Stimulated activated CD8-positive, alpha-beta memory T cell treated with anti-CD3 and anti-CD28 coated beads, Interleukin-4, amount 100 ng/mL, for 24 hours (primary cell): ENCODE data around the gene AJM1.
"Not testable (repeated sequence)": the region's sequence is repeated elsewhere in the genome, so short reads cannot be mapped to it uniquely, and the experiment has no call there.

Experiments used
- DNase-seq: peaks from one replicate; pipeline ENCODE4 v3.0.0-alpha.2; 2020; ENCODE audit warnings: low read depth

The AJM1 gene

GRCh38 chr9:136880651-136881050 is 38.4 kb downstream of the AJM1 start:
- no peak for DNase-seq

DNA sequence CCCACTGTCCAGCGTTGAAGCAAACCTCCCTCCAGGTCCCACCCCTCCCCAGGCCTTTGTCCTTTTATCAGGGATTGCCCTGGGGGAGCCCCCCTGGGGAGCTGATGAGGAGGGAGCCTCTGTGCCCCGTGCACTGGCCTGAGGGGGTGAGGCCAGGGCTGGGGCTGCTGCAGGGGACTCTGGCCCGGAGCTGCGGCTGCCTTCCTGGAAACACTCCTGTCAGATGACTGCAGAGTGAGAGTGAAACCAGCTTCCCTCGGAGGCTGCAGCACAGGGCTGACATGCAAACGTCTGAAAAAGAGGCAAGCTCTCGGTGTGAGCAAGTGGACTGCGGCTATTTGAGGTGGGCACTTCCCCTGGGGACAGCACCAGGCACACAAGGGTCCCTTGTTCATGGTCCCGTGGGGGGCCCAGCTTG is 39.4 kb downstream of the AJM1 start:
- peak; percentile 45 for DNase-seq

DNA sequence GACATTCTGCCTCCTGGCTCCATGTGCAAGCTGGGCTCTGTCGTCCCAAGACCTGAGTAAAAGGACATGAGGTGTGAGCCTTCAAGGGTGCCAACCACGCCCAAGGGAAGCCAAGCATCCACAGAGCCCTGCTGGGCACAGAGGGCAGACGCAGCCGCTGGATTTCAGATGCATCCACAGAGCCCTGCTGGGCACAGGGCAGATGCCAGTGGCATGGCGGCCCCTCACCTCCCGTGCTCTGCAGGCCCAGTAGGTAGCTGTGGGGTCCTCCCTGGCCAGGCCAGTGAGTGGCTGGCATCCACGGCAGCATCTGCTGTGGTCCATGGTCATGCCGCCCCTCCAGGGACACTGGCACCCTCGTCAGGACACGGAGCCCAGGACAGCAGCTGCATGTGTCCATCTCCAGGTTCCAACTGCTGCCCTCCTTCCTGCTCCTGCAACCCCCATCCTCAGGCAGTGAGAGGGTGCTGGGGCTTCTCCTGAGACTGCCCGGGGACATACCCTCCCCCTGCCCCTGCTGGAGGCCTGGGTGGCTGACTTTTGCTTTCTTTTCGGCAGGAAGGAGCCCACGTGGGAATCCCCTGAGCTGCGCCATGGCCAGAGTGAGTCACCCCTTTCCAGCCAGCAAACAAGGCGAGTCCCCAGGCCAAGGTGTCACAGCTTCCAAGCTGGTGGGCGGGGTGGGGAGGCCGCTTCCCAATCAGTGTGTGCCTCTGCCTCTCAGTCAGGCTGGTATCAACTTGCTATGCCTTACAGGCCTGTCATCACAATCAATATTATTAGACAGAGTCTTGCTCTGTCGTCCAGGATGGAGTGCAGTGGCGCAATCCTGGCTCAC is 40.0 kb downstream of the AJM1 start:
- DNase-seq: peak; percentile 88

GRCh38 chr9:136882947-136883283 is 40.6 kb downstream of the AJM1 start:
- not testable (repeated sequence) for DNase-seq

- not testable (repeated sequence) for DNase-seq
Observed at GRCh38 chr9:136883670-136884069, 41.4 kb downstream of the AJM1 start.

- peak; percentile 95 for DNase-seq
Observed at GRCh38 chr9:136885950-136886578, 43.8 kb downstream of the AJM1 start, which contains the start of gene TRAF2. TRAF2 (plus strand) TSS chr9:136886516; CDS start chr9:136898741, 12,225 bp downstream.

- DNase-seq: peak; percentile 22
Observed at GRCh38 chr9:136886610-136887597, 44.6 kb downstream of the AJM1 start.

- no peak for DNase-seq
Observed at GRCh38 chr9:136888454-136888853, 46.2 kb downstream of the AJM1 start.

DNA sequence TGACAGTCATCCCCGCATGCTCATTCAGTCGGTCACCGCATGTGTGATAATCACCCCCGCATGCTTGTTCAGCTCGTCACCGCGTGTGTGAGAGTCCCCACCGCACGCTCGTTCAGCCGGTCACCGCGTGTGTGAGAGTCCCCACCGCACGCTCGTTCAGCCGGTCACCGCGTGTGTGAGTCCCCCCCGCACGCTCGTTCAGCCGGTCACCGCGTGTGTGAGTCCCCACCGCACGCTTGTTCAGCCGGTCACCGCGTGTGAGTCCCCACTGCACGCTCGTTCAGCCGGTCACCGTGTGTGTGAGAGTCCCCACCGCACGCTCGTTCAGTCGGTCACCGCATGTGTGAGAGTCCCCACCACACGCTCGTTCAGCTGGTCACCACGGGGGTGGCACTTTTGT is 47.6 kb downstream of the AJM1 start:
- no peak for DNase-seq

DNA sequence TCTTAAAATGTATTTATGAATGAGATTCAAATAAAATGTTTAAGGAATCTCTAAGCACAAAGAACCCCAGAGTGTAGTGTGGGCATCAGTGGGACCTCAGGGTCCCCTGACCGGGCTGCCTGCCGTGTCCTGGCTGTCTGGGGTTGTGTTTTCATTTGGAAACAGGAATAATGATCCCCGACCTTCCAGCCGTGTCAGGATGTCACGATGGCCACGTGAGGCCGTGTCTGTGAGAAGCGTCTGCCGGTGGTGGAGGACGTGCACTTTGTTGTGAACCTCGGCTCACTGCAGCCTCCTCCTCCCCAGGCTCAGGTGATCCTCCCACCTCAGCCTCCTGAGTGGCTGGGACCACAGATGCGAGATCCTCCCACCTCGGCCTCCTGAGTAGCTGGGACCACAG is 48.4 kb downstream of the AJM1 start:
- no peak for DNase-seq
